Type B pancreatic cell (in vitro differentiated cells): ENCODE measurements around the gene SLC9A7. TPM values are rescaled to one million over a fixed set of nuclear protein-coding genes. Genes with fewer than 3 reads are reported as not detected.

Experiments used
- DNase-seq: peaks from one replicate; pipeline ENCODE4 v3.0.0; 2021; ENCODE audit warnings: mixed read lengths; ENCODE audit not compliant: unreplicated experiment; ENCODE audit errors: extremely low spot score
- H3K27ac Mint-ChIP-seq: 2 replicates; pipeline ENCODE4 v1.8.0; 2021; ENCODE audit warnings: mild to moderate bottlenecking, mixed read lengths
- H3K27me3 Mint-ChIP-seq: 2 replicates; pipeline ENCODE4 v1.8.0; 2021; ENCODE audit warnings: mixed read lengths
- H3K36me3 Mint-ChIP-seq: 2 replicates; pipeline ENCODE4 v1.8.0; 2021; ENCODE audit warnings: mixed read lengths
- H3K4me1 Mint-ChIP-seq: one replicate; pipeline ENCODE4 v1.8.0; 2021; ENCODE audit warnings: mixed read lengths; ENCODE audit not compliant: unreplicated experiment
- H3K4me3 Mint-ChIP-seq: 2 replicates; pipeline ENCODE4 v1.8.0; 2021; ENCODE audit warnings: mild to moderate bottlenecking, mixed read lengths
- H3K9me3 Mint-ChIP-seq: 2 replicates; pipeline ENCODE4 v1.8.0; 2021; ENCODE audit warnings: mixed read lengths
- total RNA-seq: library from RNA; stranded (reverse); gene quantifications from 2 replicates; pipeline ENCODE4 v1.2.1, GENCODE V29; 2021; ENCODE audit warnings: low replicate concordance
- TF ChIP-seq, protein P1 (sequence below): fragments of 200-600 bp; sonication (generic); conservative IDR thresholded peaks from 2 replicates; pipeline ENCODE4 v1.5.0; 2021; ENCODE audit warnings: antibody characterized with exemption, mild to moderate bottlenecking

SLC9A7 gene
- total RNA-seq, 1 donor from 2014 or later: 7.5 TPM

DNA sequence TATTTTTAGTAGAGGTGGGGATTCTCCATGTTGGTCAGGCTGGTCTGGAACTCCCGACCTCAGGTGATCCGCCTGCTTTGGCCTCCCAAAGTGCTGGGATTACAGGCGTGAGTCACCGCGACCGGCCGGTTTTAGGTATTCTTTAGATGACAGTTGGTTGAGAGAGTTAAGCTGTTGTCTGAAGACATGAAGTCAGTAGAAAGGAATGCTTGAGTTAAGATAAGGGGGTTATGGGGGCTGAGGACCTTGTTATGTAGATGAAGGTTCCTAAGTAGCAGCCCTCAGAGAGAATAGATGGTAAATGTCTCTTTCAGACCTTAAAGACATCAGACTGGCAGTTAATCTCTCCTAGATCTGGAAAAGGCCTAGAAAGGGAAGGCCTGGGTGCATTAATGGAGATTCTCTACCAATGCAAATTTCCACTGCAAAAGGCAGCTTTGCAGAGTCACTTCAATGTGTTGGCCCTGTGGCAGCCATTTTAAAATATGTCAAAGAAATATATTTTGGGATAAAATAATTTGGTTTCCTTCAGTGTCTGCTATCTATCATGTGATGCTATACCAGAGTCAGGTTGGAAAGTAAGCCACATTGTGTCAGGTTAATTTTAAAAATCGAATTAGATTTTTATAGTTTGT lies 207.3 kb downstream of the SLC9A7 start:
- no peak for DNase-seq
- no peak overlapping the region for H3K27ac Mint-ChIP-seq
- H3K27me3 Mint-ChIP-seq: no peaks in the 10 kb centered on the region
- H3K4me1 Mint-ChIP-seq: peaks cover 4% of the 10 kb centered on the region
- H3K36me3 Mint-ChIP-seq: peaks cover 3% of the 10 kb centered on the region
- H3K4me3 Mint-ChIP-seq: no peak overlapping the region
- no peaks in the 10 kb centered on the region for H3K9me3 Mint-ChIP-seq
- TF ChIP-seq, protein P1, sequence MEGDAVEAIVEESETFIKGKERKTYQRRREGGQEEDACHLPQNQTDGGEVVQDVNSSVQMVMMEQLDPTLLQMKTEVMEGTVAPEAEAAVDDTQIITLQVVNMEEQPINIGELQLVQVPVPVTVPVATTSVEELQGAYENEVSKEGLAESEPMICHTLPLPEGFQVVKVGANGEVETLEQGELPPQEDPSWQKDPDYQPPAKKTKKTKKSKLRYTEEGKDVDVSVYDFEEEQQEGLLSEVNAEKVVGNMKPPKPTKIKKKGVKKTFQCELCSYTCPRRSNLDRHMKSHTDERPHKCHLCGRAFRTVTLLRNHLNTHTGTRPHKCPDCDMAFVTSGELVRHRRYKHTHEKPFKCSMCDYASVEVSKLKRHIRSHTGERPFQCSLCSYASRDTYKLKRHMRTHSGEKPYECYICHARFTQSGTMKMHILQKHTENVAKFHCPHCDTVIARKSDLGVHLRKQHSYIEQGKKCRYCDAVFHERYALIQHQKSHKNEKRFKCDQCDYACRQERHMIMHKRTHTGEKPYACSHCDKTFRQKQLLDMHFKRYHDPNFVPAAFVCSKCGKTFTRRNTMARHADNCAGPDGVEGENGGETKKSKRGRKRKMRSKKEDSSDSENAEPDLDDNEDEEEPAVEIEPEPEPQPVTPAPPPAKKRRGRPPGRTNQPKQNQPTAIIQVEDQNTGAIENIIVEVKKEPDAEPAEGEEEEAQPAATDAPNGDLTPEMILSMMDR: no peak

DNA sequence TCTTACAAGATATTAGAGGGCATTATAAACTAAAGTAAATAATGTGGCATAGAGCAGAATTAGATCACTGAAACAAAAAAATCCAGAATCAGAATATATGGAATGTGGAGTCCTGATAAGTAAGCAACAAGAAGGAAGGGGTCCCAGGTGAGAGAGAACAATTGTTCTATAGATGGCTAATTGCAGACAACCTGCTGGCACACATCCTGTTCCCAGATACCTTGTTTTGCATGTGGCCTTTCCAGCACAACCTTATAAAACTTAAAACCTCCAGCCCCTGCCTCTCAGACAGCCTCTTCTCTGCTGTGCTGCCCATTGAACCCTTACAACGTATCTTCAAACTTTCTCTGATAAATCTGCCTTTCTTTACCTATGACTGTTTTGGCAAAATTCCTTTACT lies 209.0 kb downstream of the SLC9A7 start:
- no peak for DNase-seq
- no peaks in the 10 kb centered on the region for H3K9me3 Mint-ChIP-seq
- H3K4me3 Mint-ChIP-seq: no peak overlapping the region
- H3K36me3 Mint-ChIP-seq: peaks cover 3% of the 10 kb centered on the region
- TF ChIP-seq, protein P1: no peak
- peaks cover 8% of the 10 kb centered on the region for H3K4me1 Mint-ChIP-seq
- no peaks in the 10 kb centered on the region for H3K27me3 Mint-ChIP-seq
- no peak overlapping the region for H3K27ac Mint-ChIP-seq

Other genes starting within 250 kb of the SLC9A7 start
- 3.5 and 4.3 TPM in 2 replicates for gene ZNF674, start 213.7 kb downstream of the SLC9A7 start, total RNA-seq
- gene CHST7, start 185.4 kb downstream of the SLC9A7 start, total RNA-seq: 1.2 and 3.8 TPM in 2 replicates
- gene RP2, start 77.9 kb upstream of the SLC9A7 start, total RNA-seq: 7.7 TPM in 2 replicates
- gene JADE3, start 153.3 kb upstream of the SLC9A7 start, total RNA-seq: 17.0 and 21.1 TPM in 2 replicates